ENCODE data around the gene SFXN4. TPM values are rescaled to one million over a fixed set of nuclear protein-coding genes. Genes with fewer than 3 reads are reported as not detected.

SFXN4 gene, protein sequence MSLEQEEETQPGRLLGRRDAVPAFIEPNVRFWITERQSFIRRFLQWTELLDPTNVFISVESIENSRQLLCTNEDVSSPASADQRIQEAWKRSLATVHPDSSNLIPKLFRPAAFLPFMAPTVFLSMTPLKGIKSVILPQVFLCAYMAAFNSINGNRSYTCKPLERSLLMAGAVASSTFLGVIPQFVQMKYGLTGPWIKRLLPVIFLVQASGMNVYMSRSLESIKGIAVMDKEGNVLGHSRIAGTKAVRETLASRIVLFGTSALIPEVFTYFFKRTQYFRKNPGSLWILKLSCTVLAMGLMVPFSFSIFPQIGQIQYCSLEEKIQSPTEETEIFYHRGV
- total RNA-seq = 22.6 TPM

DNA sequence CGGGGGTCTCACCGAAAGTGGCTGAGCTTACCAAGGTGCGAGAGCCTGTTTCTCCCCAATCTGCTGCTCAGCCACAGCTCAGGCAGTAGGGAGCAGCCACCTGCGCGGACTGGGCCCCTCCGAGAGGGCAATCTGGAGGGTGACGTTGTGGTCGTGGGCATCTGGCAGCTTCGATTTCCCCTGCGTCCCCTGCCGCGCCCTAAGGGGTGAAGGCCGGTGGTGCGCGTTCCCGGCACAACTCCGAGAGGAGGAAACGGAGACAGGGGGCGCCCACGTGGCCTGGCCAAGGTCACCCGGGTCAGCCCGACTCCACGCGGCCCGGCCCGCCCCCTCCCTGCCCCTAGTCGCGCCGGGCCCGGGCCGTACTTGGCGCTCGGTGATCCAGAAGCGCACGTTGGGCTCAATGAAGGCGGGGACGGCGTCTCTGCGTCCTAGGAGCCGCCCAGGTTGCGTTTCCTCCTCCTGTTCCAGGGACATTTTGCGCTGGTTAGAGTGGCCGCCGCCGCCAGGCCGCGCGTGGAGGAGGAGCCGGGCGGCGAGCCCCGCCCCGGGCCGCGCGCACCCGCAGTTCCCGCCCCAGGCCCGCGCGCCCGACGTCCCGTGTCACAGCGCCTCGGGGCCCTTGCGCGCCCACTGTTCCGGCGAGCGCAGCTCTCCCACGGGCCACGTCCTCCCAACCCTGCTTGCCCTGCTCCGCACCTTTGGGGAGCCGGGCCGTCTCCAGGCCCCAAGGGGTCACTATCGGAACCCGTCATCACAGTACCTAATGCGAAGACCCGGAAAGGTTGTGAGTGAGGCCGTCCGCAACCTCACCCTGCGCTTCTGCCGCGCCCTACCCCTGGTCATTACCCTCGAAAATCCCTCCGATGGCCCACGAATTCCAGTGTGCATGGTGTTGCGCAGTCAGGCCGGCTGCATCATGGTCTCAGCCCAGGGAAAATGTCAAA, at the start of gene SFXN4:
TSS of gene SFXN4 (minus strand) at position 544 of the 947 bp plus-strand sequence. CDS start at position 477, 67 bp downstream.
- DNase-seq = peak; percentile 79

DNA sequence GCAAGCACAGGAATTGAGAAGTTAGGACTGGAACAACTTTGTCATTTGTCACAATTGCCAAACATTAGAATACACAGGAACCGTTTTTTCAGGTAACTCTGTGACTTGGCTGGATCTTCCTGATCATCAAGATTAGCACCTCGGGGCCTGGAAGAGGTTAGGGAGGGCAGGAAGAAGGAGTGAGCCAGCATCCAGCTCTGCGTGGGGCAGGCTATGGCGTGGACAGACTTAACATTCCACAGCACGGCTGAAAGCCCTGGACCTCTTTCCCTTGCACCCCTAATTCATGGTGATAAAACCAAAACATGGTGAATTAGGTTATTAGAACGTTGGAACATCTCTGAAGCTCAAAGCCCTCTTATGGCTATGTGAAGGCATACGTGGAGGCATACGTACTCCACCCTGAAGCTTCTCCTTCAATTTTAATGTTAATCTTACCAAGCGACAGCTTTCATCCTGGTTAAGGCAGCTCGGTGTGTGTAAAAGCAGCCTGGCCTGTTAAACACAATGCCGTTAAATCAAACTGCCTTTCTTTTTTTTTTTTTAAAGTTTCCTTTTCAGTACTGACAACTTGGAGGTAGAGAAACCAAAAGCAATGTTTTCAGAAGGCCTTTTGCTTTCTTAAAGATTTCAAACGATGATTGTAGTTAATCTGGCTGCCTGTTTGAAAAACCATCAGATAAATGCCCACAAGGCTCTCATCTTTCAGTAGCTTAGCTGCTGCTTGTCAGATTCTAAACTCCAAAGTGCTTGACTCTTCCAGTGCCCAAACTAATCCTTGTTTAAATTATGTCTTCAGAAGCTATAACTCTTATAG, 46.3 kb upstream of the SFXN4 start:
- no peak for DNase-seq

DNA sequence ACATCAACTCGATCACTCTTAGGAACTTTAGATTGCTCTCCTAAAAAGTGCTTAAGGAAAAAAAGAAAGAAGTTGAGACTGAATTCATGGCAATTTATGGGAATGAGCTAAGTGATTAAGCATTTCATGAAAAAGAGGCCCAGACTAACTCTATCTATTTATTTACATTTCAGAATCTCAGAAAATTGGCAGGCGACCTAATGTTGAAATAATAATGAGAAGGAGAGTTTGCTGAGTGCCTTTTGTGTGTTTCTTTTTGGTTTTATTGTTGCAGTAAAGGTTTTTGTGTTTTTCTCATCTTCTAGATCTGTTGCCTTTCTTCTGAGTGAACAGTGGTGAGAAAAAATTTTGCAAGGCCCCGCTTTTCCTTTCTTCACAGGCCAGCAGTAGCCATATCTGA, 45.7 kb upstream of the SFXN4 start:
- no peak for DNase-seq

DNA sequence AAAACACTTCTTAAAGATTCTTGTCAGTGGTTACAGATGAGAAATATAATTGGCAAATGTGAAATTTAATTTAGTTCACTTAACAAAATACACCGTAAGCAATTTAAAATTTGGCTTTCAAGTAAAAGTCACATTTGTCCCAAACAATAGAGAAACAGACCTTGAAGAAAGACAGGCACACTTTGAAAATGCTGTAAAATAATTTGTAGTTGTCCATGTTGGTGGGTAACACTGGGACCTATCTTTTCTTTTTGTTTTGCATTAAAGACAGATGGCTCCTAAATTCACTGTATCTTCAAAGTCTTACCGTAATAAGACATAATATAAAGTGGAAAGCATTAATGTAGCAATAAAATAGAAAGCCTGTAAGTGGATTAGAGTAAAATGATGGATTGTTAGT, 45.1 kb upstream of the SFXN4 start:
- no peak for DNase-seq

DNA sequence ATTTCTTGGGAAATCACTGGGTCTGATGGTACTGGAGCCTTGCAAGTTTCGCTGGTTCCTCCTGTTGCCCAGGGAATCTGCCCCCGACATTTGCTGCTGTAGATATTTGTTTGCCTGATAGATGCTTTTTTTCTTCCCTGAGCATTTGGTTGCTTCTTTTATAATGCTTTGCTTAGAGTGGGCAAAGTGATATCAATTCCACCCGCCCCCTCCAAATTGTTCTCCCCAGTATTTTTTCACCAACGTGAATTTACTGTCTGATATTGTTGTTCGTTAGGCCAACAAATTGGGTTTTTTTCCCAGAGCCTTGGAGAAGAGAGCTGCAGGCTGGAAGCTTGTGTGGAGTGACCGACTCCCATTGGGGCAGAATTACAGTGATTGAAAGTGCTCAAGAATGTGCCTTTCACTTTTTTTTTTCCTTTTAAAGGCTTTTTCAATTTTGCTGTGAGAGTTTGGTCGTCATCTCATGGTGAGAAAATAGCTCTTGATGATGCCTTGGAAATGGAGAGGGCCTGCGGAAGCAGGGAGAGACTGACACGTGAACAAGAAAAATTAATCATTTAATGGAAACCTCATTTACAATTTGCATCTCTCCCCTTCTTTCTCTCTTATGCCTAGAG, 44.3 kb upstream of the SFXN4 start:
- no peak for DNase-seq

DNA sequence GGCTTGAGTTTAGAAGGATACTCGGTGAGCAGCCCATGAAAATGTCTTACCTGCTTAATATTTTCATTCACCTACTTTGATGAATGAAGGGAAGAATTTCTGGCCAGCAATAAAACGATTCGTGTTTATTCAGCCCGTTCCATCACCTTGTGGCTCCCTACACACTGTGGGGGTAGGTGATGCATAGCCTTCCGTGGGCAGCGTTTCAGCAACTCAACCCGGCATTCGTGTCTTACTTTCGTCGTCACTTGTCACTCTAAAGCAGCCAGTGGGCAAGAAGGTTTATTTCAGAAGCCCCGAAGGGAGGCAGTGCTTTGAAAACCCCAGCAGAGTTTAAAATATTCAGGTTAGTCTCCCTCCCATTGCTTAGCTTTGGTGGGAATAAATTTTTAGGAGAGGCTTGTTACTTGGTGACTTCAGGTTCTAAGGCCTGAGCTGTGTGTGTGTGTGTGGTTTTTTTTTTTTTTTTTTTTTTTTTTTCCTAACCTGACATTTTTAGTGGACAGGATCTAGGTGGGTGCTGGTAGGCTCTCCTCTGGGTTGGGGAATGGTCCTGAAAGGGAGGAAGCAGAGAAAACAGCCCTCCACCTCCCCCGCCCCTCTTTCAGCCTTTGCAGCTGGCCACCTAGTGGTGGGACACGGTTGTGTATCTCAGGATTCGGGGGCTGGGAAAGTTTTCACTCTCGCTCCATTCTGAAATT, 43.7 kb upstream of the SFXN4 start:
- peak; percentile 22 for DNase-seq

DNA sequence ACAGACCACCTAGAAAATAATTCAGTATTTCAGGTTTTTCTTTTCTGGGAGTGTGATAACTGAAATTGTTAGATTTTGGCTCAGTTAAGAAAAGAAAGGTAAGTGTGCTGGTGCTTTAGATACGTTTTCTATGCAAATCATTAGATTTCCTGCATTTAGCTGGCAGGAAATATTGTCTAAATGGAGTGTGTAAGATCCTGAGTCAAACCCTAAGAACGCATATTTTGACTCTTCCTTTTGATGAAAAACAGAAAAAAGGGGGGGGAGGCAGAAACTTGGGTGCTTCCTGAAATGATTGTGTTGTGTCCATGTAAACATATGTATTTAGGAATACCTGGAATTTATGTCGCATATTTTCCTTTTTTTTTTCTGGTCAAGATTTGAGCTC, 43.0 kb upstream of the SFXN4 start:
- no peak for DNase-seq

DNA sequence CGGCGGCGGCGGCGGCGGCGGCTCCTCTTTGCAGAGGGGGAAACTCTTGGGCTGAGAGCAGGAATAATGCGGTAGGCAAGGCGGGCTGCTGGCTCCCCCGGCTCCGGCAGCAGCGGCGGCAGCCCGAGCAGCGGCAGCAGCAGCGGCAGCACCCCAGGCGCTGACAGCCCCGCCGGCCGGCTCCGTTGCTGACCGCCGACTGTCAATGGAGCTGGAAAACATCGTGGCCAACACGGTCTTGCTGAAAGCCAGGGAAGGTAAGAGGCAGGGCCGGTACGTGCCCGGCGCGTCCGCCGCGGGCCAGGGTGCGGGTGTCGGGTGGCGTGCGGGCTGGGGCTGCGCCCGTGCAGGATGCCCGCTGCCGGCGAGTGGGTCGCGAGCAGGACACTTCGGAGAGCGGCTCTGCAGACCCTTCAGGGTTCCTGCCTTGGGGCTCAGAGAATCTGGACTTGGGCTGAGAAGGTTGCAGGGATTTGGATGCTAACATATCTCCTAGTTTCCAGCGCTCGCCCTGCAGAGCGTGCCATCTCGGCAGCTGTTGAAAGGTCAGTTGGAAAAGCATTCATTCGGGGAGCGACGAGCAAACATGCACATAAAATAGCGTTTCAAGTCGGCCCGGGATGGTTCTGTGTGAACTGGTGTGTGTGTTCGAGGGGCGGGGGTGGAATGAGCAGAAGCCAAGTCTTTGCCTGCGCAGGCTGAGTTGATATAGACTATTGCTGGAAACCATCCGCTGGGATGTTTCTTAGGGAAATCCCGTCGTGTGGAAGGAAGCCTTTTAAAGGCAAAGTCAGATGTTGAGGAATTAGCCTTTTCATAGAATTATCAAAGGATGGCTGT, 42.4 kb upstream of the SFXN4 start:
- peak; percentile 41 for DNase-seq

DNA sequence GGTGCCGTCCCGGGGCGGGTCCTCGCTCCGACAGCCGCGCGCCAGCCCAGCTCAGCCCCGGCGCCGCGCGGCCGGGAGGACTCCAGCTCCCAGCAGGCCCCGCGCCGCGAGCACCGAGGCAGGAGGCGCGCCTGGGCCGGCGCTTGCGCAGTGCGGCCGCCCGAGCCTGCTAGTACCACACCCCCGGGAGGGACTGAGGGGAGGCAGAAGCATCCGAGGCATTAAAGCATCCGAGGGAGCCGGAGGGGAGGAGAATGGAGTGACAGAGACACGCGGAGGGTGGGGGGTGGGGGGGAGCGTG, 41.8 kb upstream of the SFXN4 start, which contains the start of gene GRK5:
TSS of gene GRK5 (plus strand) at position 206 of the 301 bp plus-strand sequence. CDS start 347 bp downstream, outside the sequence.
- peak; percentile 93 for DNase-seq

DNA sequence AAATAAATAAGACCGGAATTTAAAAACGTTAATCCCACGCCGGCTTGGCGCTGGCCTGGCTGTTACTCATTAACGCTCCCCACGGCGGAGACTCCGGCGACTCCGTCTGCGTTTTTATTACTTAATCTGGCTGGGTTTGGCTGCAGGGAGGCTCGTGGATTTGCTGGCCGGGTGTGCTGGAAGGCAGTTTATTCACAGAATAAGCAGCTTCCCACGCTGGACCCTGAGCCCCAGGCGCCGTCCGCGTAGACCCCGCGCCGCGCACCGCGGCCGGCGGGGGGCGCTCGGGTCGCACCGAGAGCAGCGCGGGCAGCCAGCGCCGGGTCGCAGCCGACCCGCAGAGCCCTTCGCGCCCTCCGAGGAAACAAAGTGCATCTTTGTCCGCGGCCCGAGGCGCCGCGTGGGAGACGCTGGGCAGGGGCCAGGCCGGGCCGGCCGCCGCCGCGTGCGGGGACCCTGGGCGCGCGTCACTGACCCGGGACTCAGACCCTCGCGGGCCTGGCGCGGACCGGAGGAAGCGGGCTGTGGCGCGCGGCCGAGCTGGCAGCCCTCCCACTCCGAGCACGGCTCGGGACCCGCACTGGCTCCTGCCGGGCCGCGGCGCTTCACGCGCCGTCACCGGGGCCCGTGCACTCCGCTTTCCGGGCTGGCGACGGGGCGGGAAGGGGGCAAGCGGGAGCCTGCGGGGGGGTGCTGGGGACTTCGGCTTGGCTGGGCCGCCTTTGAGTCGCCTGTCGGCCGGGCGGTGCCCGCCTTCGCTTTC, 41.3 kb upstream of the SFXN4 start:
- DNase-seq = peak; percentile 44

DNA sequence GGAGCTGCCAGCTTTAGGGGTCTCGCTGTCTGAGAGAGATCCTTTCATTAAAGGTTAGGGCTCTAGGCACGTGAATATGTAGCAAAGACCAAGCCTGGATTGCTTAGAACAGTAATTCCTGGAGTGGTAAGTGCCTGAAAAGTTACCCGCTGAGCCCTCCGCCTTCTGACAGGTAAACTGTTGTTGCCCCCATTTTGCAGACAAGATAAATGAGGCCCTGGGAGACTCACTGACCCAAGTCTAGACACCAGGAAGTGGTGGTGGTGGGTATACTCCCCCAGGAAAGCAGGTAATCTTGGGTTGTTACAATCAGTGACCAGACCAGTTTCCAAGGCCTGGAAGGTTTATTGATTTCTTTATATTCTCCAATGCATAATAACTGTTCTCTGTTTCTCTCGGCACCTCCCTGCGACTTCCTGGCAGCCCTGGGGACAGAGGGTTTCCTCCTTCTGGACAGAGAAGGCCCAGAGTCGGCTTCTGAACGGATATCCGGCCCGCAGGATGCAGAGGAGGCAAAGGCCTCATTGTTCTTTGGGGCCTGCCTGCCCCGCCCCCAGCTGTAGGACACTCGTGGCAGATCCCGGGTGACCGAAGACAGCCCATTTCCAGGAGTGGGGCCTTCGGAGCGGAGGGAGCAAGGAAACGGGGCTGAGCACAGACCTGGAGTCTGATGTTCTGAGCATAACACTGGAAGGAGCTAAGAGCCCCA, 40.5 kb upstream of the SFXN4 start:
- DNase-seq = peak; percentile 31

DNA sequence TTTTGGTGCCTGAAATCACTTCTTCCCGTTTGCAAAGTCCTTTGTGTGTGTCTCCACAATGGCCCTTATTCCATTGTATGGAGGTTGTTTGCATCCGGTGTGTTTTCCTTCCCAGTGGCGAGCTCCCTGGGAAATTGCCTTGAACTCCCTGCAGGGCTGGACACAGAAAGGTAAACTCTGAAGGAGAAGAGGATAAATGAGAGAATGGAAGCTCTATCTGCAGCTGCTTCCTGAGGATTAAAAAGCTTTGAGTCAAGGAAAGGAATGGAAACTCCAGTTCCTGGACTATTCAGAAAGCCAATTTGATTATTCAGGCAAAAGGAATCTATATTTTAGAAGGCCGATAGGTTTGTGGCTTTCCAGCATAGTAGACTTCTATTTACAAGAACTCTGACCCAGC, 37.5 kb upstream of the SFXN4 start:
- DNase-seq = no peak

DNA sequence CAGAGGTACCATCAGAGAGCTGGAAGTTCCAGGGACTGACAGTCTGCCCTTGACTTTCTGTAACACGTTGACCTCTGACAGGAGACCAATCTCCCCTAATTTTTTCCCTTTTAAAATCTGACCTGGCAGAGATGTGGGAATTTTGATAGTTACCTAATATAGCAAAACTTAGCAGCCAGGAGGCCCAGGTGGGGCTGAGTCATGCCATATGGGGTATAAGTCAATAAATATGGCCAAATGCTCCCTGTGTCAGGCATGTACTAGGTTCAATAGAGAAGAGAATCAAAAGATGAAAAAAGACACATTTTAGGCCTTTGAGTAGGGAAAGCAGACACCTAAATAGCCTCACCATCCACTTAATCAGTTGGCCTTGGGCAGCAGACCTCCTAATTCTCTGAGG, 35.7 kb upstream of the SFXN4 start:
- no peak for DNase-seq

DNA sequence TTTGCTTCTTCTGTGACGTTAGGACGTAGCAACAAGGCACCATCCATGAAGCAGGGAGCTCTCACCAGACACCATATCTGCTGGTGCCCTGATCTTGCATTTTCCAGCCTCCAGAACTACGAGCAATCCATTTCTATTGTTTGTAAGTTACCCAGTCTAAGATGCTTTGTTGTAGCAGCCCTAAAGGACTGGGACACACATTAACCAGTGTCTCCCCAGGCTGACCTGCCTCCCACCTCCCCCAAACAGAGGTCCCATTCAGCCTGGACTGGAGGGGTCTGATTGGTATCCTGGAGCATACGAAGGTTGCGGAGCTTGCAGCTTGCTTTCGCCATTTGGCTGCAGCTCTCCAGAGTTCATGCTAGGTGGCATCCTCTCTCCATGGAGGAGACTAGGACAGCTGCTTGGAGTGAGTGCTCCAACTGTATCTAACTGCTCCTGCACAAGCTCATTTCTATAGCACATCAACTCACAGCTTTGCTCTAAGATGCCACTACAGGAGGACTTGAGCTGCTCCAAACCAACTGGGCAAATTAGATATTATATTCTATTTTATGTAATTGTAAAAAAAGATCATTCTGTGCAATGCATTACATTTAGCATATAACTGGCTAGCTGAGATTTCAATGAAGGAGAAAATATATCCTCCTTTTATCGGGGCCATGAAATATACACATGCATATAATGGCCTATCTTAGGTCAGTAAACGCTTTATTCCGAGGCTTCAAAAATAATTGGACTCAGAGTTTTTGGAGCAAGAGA, 33.9 kb upstream of the SFXN4 start:
- DNase-seq = peak; percentile 71

DNA sequence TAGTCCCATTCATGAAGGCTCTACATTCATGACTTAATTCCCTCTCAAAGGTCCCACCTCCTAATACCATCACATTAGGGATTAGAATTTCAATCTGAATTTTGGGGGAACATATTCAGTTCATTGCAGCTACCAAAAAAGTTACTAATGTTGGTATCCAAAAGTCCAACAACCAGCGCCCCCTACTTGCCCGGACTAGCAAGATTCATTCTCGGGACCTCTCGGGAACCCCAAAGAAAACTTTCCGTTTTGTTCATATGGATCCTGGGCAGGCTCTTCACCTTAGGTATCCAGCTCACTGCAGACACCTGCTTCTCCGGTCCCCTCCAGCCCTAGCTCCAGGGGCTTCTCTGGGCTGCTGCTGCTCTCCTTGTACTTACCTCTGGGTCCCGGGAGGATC, 32.9 kb upstream of the SFXN4 start:
- no peak for DNase-seq

DNA sequence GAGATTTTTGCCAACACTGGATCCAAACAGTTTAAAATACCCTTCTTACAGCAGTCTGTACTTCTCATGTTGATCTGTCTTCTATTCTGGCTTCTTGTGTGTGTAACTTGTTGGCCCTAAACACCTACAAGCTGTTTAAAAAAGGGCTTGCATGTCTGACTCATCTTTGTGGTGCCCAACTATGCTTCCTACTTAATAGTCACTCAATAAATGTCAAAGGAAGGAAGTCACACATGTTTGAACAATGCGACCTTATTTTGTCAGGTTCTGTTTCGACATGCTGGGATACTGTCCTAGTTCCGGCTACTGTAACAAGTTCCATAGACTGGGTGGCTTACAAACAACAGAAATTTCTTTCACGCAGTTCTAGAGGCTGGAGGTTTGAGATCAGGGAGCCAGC, 32.4 kb upstream of the SFXN4 start:
- no peak for DNase-seq

DNA sequence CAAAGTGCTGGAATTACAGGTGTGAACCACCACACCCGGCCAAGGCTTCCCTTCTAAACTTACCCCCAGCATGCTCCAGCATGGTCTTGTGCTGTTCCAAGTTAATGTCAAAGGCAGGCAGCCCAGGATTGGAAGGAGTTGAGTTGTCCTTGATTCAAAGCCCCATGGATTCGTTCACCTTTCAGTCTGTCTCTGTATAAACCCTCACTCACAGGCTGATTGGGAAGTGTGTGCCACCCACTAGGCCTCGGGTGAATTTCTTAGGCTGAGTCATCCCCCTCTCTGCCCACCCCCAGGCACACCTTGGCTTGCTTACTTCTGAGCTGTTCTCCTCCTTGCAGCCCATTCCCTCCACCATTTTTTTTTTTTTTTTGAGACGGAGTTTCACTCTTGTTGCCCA, 26.4 kb upstream of the SFXN4 start:
- no peak for DNase-seq

Data from occipital lobe (tissue), 2 donors.